Measurements from ENCODE around the gene PNP.
"Not testable (repeated sequence)": the region's sequence is repeated elsewhere in the genome, so short reads cannot be mapped to it uniquely, and the experiment has no call there.

PNP gene

DNA sequence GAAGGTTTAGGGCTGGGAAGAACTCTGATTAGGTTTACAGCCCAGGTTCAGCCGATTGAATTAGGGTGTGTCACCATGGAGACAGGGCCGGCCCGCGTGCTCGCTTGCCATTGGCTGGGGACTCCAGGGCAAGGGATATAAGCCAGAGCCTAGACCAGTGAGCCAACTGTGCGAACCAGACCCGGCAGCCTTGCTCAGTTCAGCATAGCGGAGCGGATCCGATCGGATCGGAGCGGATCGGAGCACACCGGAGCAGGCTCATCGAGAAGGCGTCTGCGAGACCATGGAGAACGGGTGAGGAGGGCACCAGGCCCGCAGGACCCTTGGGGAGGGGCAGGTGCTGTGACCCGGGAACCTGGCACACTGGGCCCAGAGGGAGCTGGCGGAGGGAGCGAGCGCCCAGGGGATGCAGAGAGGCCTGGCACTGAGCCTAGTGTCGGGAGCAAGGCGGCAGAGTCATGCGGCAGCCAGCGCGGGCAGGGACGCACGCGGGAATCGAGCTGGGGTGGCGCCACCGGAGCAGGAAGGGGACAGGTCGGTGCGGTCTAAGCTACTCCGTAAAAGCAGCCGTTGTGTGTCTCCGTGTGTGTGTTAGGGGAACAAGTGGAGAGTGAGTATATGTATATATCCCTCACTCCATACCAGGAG, at the start of gene PNP:
Gene PNP, plus strand, starts transcription at position 165 of the 648 bp plus-strand sequence. Its CDS starts 119 bp downstream, at position 284.
- DNase-seq (ENCODE audit: low read depth): peak; percentile 82

DNA sequence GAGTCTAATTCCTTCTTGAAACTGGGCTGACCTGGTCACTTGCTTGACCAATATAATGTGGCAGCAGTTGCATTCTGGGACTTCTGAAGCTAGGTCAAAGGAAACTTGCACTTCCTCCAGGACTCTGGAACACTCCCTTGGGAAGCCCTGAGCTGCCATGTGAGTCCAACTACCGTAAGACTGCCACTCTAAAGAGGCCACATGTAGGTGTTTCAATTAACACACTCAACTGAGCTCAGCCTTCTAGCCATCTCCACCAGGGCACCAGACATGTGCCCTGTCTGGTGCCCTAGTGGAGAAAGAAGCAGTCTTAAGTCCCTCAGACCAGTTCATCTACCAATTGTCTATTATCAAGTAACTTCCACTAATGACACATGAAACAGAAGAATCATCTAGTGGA, 49.8 kb upstream of the PNP start:
- no peak for DNase-seq (ENCODE audit: low read depth)

DNA sequence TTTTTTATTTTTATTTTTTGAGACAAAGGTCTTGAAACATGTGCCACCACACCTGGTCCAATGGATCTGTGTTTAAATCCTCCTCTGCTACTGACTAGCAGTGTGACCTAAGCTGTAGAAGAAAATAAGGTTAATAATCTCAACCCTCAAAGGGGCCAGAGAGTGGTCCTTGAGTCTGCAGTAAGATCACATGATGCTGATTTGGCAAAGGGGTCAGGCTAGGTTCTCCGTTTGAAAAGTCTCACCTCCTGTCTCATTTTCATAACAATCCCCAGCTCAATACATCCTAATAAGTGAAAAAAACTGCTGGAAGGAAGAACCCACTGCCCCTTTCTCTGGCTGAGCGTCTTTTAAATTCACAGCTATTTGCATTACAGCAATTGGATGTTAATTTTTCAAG, 47.9 kb upstream of the PNP start:
- no peak for DNase-seq (ENCODE audit: low read depth)

- DNase-seq (ENCODE audit: low read depth): no peak
Measured at GRCh38 chr14:20422886-20423285, 46.3 kb upstream of the PNP start.

GRCh38 chr14:20424851-20425250, 44.4 kb upstream of the PNP start:
- DNase-seq (ENCODE audit: low read depth): no peak

- no peak for DNase-seq (ENCODE audit: low read depth)
Measured at GRCh38 chr14:20427231-20428009, 41.8 kb upstream of the PNP start.

- DNase-seq (ENCODE audit: low read depth): no peak
Measured at GRCh38 chr14:20428010-20428365, 41.2 kb upstream of the PNP start.

DNA sequence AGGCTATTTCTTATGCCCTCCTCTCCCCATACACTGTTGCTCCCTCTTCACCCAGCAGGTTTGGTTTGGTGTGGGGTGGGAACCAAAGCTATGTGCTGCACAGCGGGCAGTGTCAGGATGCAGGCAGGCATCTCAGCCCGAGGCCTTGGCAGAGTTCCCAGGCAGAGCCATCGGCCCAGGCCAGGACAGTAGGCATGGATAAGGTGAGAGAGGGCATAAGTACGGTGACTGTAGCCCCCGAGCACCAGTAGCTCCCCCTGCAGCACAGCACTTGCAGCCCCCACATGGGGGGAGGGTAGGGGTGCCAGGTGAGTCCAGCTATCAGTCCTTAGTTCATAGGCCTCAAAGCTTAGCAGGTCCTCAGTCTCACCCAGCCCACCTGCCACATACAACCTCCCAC, 40.4 kb upstream of the PNP start:
- no peak for DNase-seq (ENCODE audit: low read depth)

GRCh38 chr14:20429801-20430669, 39.2 kb upstream of the PNP start:
- DNase-seq (ENCODE audit: low read depth): no peak

DNA sequence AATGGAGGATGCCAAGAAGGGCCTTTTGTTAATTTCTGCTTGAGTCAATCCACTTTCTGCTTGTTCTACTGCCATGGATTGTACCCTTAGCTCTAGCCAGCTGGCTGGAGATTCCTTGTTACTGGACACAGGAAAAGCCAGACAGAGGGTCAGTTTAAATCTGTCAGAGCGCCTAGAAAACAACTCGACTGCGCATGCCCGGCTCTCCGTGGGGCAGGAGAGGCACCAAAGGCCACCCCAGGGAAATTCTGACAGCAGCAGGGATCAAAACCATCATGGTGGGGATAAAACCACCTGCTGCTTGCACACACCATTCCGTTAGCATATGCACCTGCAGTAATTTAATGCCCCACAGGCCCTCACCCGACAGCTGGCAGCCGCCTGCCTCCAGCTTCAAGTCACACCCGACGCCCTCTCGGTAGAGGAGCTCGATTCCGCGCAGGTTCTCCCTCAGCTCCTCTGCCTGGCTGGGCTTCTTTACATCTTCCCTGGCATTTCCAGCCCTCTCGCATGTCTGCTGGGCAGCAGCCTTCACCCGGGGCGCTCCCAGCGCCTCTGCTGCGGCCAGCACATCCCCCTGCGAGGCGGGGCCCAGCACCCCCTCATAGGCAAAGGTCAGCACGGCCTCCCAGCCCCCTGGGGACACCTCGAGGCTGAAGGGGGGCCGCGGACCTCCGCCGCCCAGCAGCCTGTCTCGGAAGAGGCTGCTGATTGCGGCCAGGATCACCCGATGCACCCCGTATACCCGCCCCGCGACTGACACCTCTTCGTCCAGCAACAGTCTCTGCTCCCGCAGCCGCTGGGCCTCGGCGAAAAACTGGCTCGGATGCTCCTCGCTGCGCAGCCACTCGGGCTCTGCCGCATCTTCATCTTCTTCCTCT, 34.3 kb upstream of the PNP start:
- DNase-seq (ENCODE audit: low read depth): no peak

DNA sequence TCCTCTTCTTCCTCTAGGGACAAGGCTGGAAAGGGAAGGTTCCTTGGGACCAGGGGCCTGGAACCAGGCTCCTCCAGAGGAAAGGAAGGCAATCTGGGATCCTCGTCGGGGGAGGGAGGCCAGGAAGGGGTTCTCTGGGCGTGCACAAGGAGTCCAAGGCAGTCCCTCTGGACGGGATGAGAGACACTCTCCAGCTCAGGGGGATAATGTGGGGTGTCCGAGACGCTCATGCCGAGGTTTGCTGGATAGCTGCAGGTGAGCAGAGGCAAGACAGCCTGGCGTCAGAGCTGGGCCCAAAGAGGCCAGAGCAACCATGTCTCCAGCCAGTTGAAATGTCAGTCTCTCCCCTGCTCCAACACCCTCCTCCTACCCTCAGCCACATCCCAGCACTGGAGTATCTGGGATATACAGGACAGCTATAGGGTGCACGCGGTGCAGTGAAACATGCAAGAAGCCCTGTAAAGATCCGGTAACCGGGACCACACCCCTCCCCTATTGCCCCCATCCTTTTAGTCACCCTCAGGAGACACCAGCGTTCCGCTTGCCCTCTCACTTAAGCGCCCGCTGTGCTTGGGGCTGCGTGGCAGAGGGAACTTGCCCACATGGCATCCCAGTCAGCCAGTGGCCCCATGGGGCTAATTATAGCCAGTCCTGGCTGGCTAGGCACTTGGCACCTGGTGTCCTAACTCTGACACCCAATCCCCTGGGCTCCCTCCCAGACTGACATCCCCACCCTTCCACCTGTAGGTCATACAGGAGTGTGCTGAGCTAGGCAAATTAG, 33.4 kb upstream of the PNP start, which contains the start of gene KLHL33:
Gene KLHL33, minus strand, starts transcription at position 585 of the 781 bp plus-strand sequence. Its CDS starts 355 bp downstream, at position 230.
- DNase-seq (ENCODE audit: low read depth): no peak

DNA sequence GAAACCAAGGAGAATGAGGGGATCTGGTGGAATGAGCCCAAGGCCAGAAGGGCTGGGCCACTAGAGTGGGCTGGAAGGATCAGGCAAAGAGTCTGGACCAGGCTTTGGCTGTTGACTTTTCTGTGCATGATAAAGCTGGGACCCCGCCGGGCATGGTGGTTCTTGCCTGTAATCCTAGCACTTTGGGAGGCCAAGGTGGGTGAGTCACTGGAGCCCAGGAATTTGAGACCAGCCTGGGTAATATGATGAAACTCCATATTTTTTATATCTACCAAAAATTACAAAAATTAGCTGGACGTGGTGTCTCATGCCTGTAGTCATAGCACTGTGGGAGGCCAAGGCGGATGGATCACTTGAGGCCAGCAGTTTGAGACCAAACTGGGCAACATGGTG, 32.8 kb upstream of the PNP start:
- DNase-seq (ENCODE audit: low read depth): no peak

GRCh38 chr14:20438664-20439063, 30.5 kb upstream of the PNP start:
- DNase-seq (ENCODE audit: low read depth): no peak

DNA sequence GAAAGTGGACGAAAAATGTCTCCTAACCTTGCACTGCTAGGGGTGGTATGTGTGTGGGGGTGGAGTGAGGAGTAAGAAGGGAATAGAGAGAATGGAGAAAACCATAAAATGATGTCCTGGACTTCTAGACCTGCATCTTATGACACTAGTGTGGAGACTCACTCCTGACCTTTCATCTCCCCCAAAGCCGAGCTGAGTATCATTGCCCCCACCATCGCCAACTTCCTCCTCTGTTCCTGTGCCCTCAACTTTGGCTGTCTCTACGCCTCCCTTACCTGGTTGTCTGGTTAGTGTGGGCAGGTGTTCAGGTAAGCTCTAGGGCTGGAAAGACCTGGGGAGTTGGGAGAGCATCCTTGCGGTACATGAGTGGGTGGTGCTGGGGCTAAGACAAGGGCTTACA, 28.7 kb upstream of the PNP start:
- DNase-seq (ENCODE audit: low read depth): no peak

- no peak for DNase-seq (ENCODE audit: low read depth)
Measured at GRCh38 chr14:20440882-20441281, 28.3 kb upstream of the PNP start.

GRCh38 chr14:20441461-20441860, 27.7 kb upstream of the PNP start:
- no peak for DNase-seq (ENCODE audit: low read depth)

DNA sequence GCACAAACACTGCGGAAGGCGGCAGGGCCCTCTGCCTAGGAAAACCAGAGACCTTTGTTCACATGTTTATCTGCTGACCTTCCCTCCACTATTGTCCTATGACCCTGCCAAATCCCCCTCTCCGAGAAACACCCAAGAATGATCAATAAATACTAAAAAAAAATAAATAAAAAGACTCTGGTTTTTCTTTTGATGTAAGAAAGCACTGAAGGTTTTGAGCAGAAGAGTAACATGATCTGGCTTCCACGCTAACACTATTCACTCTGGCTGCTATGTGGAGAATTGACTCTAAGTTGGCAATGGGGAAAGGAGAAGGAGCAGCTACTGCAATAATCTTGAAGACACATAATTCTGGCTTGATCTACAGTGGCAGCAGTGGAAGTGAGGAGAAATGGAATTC, 25.6 kb upstream of the PNP start:
- DNase-seq (ENCODE audit: low read depth): not testable (repeated sequence)

DNA sequence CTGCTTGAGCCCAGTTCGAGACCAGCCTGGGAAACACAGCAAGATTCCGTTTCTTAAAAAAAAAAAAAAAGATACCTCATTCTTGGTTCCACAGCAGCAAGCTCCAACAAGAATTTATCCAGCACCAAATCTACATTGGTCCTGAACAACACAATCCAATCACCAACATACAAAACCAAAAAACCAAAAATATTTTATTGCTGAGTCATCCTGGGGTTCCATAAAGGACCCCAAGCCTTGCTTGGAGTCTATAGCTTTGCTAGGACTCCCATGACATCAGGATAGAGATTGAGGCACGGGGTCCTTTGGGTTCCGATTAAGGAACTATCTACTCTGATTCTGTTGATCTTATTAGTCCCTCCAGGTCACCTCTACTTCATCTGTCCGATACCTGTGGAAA, 22.3 kb upstream of the PNP start:
- DNase-seq (ENCODE audit: low read depth): no peak

- not testable (repeated sequence) for DNase-seq (ENCODE audit: low read depth)
Measured at GRCh38 chr14:20452831-20453230, 16.4 kb upstream of the PNP start.

DNA sequence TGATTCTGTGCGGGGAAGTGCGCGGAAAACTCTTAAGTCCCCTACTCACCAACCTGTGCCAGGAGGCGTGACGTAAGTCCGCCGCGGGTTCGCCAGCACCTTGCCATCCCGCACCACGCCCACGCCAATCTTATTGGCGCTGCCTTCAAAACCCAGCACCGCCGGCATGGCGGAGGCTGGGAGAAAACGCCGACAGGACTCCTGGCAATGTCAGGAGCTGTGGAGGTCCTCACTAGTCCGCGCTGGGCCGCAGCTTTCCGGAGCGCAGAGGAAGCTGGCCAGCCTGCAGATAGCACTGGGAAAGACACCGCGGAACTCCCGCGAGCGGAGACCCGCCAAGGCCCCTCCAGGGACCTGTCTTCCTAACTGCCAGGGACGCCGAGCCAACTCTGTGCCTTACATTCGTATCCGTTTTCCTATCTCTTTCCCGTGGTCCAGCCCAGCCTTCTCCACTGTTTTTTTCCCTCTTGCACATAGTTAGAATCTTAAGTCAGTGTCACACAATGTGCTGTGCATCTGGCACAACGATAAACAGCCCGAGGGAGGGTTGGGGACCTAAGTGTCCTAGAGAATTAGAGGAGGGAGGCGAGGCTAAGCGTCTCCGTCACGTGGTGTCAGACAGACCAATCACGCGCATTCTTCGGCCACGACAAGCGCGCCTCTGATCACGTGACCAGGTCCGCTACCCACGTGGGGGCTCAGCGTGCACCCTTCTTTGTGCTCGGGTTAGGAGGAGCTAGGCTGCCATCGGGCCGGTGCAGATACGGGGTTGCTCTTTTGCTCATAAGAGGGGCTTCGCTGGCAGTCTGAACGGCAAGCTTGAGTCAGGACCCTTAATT, 14.5 kb upstream of the PNP start, which contains the start of the genes APEX1 and OSGEP:
Gene APEX1, plus strand, starts transcription at position 711 of the 839 bp plus-strand sequence. CDS start 420 bp downstream, outside the sequence.
Gene OSGEP, minus strand, starts transcription at position 297 of the 839 bp plus-strand sequence. Its CDS starts 129 bp downstream, at position 168.
- DNase-seq (ENCODE audit: low read depth): peak; percentile 96
